ENCODE results near the gene MBNL1.

Gene MBNL1

DNA sequence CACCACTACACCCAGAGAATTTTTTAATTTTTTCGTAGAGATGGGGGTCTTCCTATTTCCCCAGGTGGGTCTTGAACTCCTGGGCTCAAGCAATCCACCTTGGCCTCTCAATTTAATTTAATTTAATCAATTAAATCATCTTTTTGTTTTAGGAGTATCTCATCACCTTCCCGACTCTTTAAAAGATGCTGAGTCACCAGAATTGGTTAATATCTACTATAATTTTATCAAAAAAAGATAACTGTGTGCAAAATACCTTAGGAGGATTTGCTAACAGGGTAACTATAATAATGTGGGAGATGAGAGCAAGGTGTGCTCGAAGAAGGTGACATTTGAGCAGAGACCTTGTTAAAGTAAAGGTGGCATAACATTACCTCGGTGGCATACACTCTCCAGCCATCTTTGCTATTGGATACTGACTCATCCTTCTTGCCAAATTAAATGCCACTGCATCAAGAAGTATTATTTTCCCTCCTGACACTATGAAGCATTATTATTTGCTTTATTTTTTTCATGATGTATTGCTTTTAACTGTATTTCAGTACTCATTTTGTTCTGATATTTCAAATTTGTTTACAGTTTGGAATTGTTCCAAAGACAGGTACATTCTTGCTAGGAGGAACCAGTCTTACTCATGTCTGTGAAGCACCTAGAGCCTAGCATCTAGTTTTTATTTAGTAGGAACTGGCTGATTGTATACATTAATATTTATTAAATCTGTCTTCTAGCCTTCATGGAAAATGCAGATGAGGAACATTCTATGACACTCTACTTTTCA, 200.7 kb downstream of the MBNL1 start:
- Histone ChIP-seq H3K4me3 (ENCODE audit: low read depth, low read length) (no peak overlapping the region), H3K27me3 (ENCODE audit: control insufficient read depth, insufficient read depth, low read length) (no peaks in the 10 kb centered on the region), H3K9ac (ENCODE audit: low read depth, low read length) (no peak overlapping the region), H3K27ac (ENCODE audit: low read depth, low read length) (no peak overlapping the region), H3K4me1 (ENCODE audit: control insufficient read depth, insufficient read depth, low read length) (peaks cover 7% of the 10 kb centered on the region), H3K9me3 (ENCODE audit: control insufficient read depth, insufficient read depth, low read length) (no peaks in the 10 kb centered on the region), H3K36me3 (ENCODE audit: control insufficient read depth, insufficient read depth, low read length) (no peaks in the 10 kb centered on the region)

DNA sequence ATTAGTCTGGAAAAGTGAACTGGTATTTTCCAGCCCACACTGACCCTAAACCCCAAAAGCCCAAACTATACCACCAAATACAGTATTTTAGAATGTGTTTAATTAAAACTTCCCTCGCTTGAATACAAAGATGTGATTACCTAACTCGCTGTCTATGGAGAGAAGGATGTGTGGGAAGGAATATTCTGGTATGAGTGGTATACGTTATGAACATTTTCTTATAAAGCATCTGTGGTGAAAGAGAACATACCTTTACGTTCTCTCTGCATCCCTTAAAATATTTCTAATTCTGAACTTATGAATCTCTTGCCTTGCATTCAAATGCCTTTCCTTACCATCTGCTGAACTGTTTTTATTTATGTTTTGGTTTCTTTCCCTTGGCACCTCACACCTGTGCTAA, 201.4 kb downstream of the MBNL1 start:
- no peaks in the 10 kb centered on the region for H3K9me3 ChIP-seq (ENCODE audit: control insufficient read depth, insufficient read depth, low read length)
- no peaks in the 10 kb centered on the region for H3K36me3 ChIP-seq (ENCODE audit: control insufficient read depth, insufficient read depth, low read length)
- H3K27me3 ChIP-seq (ENCODE audit: control insufficient read depth, insufficient read depth, low read length) = no peaks in the 10 kb centered on the region
- H3K4me3 ChIP-seq (ENCODE audit: low read depth, low read length) = no peak overlapping the region
- H3K27ac ChIP-seq (ENCODE audit: low read depth, low read length) = no peak overlapping the region
- H3K9ac ChIP-seq (ENCODE audit: low read depth, low read length) = no peak overlapping the region
- peaks cover 7% of the 10 kb centered on the region for H3K4me1 ChIP-seq (ENCODE audit: control insufficient read depth, insufficient read depth, low read length)

DNA sequence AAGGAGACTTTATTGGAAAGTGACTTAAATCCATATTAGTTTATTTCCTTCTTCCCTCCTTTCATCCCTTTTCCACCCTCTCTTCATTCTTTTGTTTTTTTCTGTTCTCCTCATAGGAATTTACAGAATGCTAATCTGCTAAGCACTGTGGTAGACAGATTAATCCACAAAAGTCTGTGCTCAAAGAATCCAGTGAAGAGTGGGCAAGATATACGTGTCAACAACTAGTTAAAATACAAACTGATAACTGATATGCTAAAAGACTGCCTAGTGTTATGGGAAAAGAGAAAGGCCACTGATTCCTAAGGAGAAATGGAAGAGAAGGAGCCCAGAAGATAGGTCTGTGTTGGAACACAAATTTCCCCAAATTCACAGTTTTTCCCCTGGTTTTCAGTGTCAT, 202.2 kb downstream of the MBNL1 start:
- no peak overlapping the region for H3K9ac ChIP-seq (ENCODE audit: low read depth, low read length)
- no peaks in the 10 kb centered on the region for H3K9me3 ChIP-seq (ENCODE audit: control insufficient read depth, insufficient read depth, low read length)
- no peaks in the 10 kb centered on the region for H3K36me3 ChIP-seq (ENCODE audit: control insufficient read depth, insufficient read depth, low read length)
- peaks cover 7% of the 10 kb centered on the region for H3K4me1 ChIP-seq (ENCODE audit: control insufficient read depth, insufficient read depth, low read length)
- H3K27me3 ChIP-seq (ENCODE audit: control insufficient read depth, insufficient read depth, low read length) = no peaks in the 10 kb centered on the region
- H3K27ac ChIP-seq (ENCODE audit: low read depth, low read length) = no peak overlapping the region
- H3K4me3 ChIP-seq (ENCODE audit: low read depth, low read length) = no peak overlapping the region

DNA sequence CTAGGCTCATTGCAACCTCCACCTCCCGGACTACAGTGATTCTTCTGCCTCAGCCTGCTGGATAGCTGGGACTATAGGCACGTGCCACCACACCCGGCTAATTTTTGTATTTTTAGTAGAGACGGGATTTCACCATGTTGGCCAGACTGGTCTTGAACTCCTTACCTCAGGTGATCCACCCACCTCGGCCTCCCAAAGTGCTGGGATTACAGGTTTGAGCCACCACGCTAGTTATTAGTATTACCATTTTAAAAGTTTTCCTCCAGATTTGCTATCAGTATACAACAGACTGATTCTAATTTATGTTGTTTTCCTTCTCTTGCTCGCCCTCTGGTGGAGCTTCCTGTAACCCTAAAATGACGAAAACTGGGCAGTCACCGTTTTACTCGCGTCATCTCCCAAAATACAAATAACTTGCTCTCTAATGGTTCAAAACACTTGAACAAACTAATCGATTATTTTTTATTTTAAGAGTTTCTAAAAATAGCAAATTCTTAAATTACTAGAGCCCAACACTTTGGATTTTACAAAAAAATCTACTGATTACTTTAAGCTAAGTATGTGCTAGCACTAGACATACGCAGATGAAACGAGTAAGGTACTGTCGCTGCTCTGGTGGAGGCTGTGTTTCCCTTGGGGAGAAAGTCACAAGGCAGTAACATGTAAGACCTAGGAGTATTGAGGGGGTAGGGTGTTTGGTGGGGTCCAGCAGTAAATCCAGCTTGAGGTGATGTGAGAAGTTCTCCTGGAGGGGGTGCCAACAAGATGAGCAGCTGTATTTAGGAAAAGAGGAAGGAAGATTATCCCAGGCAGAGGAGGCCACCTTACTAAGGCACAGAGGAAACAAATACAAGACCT, 203.3 kb downstream of the MBNL1 start:
- no peak overlapping the region for H3K9ac ChIP-seq (ENCODE audit: low read depth, low read length)

DNA sequence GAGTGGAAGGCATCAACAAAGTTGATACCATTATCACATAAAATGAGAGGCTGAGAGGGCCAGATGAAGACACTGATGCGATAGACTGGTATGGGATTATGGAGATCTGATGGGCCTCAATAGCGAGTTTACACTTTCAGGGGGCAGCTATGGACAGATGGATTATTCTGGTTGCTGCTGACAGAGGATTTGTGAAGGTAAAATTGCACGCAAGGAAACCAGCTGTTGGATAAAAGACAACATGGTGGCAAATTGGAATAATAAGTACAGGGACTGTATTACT, 203.9 kb downstream of the MBNL1 start:
- Histone ChIP-seq H3K4me1 (ENCODE audit: control insufficient read depth, insufficient read depth, low read length) (peaks cover 7% of the 10 kb centered on the region), H3K4me3 (ENCODE audit: low read depth, low read length) (no peak overlapping the region), H3K27ac (ENCODE audit: low read depth, low read length) (no peak overlapping the region), H3K27me3 (ENCODE audit: control insufficient read depth, insufficient read depth, low read length) (no peaks in the 10 kb centered on the region), H3K9ac (ENCODE audit: low read depth, low read length) (no peak overlapping the region), H3K9me3 (ENCODE audit: control insufficient read depth, insufficient read depth, low read length) (no peaks in the 10 kb centered on the region), H3K36me3 (ENCODE audit: control insufficient read depth, insufficient read depth, low read length) (no peaks in the 10 kb centered on the region)

More for the DNA sequence above, 203.3 kb downstream of the MBNL1 start:
- peaks cover 7% of the 10 kb centered on the region for H3K4me1 ChIP-seq (ENCODE audit: control insufficient read depth, insufficient read depth, low read length)
- no peak overlapping the region for H3K4me3 ChIP-seq (ENCODE audit: low read depth, low read length)
- H3K9me3 ChIP-seq (ENCODE audit: control insufficient read depth, insufficient read depth, low read length) = no peaks in the 10 kb centered on the region
- no peak overlapping the region for H3K27ac ChIP-seq (ENCODE audit: low read depth, low read length)
- no peaks in the 10 kb centered on the region for H3K27me3 ChIP-seq (ENCODE audit: control insufficient read depth, insufficient read depth, low read length)
- H3K36me3 ChIP-seq (ENCODE audit: control insufficient read depth, insufficient read depth, low read length) = no peaks in the 10 kb centered on the region

DNA sequence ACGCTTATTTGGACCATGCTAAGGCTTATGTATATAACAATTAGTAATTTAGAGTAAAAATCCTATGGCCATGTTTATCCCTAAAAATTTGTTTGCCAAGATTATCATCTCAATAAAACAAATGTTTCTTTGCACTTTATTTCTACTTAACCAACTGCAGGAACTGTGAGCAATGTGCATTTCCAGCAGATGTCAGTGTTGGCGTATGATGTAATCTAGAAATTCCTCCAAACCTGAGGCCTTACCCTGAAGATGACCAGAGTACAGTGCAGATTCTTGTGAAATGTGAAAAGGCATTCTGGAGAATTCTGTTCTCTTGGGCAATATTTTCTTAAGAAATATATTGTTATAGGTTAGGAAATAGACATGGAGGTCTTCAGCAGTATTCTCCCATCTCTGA, 205.9 kb downstream of the MBNL1 start:
- Histone ChIP-seq H3K4me3 (ENCODE audit: low read depth, low read length) (no peak overlapping the region), H3K9ac (ENCODE audit: low read depth, low read length) (no peak overlapping the region), H3K4me1 (ENCODE audit: control insufficient read depth, insufficient read depth, low read length) (peaks cover 7% of the 10 kb centered on the region), H3K27ac (ENCODE audit: low read depth, low read length) (no peak overlapping the region), H3K36me3 (ENCODE audit: control insufficient read depth, insufficient read depth, low read length) (no peaks in the 10 kb centered on the region), H3K27me3 (ENCODE audit: control insufficient read depth, insufficient read depth, low read length) (no peaks in the 10 kb centered on the region), H3K9me3 (ENCODE audit: control insufficient read depth, insufficient read depth, low read length) (no peaks in the 10 kb centered on the region)

DNA sequence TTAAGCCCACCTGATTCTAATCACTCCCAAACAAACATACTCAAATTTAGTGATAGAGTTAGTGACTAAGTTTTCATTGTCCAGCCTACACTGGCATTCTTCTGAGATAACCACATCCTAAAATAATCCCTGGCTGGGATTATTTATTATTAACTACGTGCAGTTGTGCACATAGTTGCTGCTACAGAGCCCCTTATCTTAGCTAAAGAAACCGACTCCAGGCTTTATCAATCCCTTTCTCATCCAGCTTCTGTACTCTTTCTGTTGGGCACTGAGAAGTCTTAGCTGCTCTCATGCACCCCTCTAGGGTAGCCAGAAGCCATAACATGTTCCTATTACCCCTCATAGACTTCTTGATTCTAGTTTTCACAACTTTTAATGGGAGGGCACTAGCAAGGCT, 208.7 kb downstream of the MBNL1 start:
- no peaks in the 10 kb centered on the region for H3K4me1 ChIP-seq (ENCODE audit: control insufficient read depth, insufficient read depth, low read length)
- H3K4me3 ChIP-seq (ENCODE audit: low read depth, low read length) = no peak overlapping the region
- no peak overlapping the region for H3K9ac ChIP-seq (ENCODE audit: low read depth, low read length)
- no peaks in the 10 kb centered on the region for H3K27me3 ChIP-seq (ENCODE audit: control insufficient read depth, insufficient read depth, low read length)
- H3K36me3 ChIP-seq (ENCODE audit: control insufficient read depth, insufficient read depth, low read length) = no peaks in the 10 kb centered on the region
- H3K9me3 ChIP-seq (ENCODE audit: control insufficient read depth, insufficient read depth, low read length) = 0 out of 2 replicates have a peak, but pooled peaks cover 1% of the 10 kb centered on the region
- H3K27ac ChIP-seq (ENCODE audit: low read depth, low read length) = no peak overlapping the region

DNA sequence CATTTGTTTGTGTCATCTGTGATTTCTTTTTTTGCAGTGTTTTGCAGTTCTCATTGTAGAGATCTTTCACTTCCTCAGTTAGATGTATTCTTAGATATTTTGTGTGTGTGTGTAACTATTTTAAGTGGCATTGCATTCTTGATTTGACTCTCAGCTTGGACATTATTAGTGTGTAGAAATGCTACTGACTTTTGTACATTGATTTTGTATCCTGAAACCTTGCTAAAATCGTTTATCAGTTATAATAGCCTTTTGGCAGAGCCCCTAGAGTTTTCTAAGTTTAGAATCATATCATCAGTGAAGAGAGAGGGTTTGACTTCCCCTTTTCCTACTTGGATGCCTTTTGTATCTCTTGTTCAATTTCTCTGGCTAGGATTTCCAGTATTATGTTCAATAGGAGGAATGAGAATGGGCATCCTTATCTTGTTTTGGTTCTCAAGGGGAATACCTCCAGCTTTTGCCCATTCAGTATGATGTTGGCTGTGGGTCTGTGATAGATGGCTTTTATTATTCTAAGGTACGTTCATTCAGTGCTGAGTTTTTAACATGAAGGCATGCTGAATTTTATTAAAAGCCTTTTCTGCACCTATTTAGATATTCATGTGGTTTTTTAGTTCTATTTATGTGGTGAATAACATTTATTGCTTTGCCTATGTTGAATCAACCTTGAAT, 211.7 kb downstream of the MBNL1 start:
- Histone ChIP-seq H3K4me3 (ENCODE audit: low read depth, low read length) (no peak overlapping the region), H3K36me3 (ENCODE audit: control insufficient read depth, insufficient read depth, low read length) (no peaks in the 10 kb centered on the region), H3K9ac (ENCODE audit: low read depth, low read length) (no peak overlapping the region), H3K27ac (ENCODE audit: low read depth, low read length) (no peak overlapping the region), H3K4me1 (ENCODE audit: control insufficient read depth, insufficient read depth, low read length) (no peaks in the 10 kb centered on the region), H3K9me3 (ENCODE audit: control insufficient read depth, insufficient read depth, low read length) (0 out of 2 replicates have a peak, but pooled peaks cover 3% of the 10 kb centered on the region), H3K27me3 (ENCODE audit: control insufficient read depth, insufficient read depth, low read length) (no peaks in the 10 kb centered on the region)

DNA sequence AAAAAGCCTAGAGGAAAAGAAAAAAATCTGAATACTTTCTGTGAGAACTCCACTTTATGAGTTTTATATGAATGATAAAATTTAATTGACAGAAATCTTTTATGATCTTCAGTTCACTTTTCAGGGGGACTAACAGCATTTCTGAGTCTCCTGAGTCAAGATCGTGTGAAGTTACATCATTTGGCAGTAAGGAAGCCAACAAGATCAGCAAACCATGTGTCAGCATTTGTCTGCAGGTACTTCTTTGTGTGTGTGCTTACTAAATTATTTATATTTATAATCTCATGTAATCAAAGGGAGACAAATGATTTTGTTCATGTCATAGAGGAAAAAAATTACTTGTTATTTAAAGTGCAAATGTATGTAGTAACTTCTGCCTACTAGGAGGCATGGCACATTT, 217.6 kb downstream of the MBNL1 start:
- no peak overlapping the region for H3K9ac ChIP-seq (ENCODE audit: low read depth, low read length)
- no peak overlapping the region for H3K4me3 ChIP-seq (ENCODE audit: low read depth, low read length)
- no peak overlapping the region for H3K27ac ChIP-seq (ENCODE audit: low read depth, low read length)
- no peaks in the 10 kb centered on the region for H3K27me3 ChIP-seq (ENCODE audit: control insufficient read depth, insufficient read depth, low read length)
- H3K36me3 ChIP-seq (ENCODE audit: control insufficient read depth, insufficient read depth, low read length) = no peaks in the 10 kb centered on the region
- H3K9me3 ChIP-seq (ENCODE audit: control insufficient read depth, insufficient read depth, low read length) = 0 out of 2 replicates have a peak, but pooled peaks cover 3% of the 10 kb centered on the region
- no peaks in the 10 kb centered on the region for H3K4me1 ChIP-seq (ENCODE audit: control insufficient read depth, insufficient read depth, low read length)

DNA sequence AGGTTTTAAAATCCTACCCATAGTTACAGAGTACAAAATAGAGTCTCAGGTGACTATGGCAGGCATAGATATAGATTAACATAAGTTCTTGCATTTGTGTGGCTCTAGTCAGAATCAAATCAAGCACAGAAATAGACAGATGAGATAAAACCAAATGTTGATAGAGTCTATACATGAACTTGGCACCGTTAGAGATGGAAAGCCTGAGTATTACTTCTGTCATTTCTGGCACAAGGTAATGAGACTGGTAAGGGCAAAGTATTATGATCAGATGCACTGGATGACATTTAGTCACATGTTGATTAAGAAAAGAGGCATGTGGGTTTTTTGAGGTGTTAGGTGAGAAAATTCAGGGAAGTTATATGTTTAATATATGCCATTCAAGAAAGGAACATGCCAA, 219.7 kb downstream of the MBNL1 start:
- Histone ChIP-seq H3K27me3 (ENCODE audit: control insufficient read depth, insufficient read depth, low read length) (no peaks in the 10 kb centered on the region), H3K9me3 (ENCODE audit: control insufficient read depth, insufficient read depth, low read length) (no peaks in the 10 kb centered on the region), H3K9ac (ENCODE audit: low read depth, low read length) (no peak overlapping the region), H3K4me3 (ENCODE audit: low read depth, low read length) (no peak overlapping the region), H3K36me3 (ENCODE audit: control insufficient read depth, insufficient read depth, low read length) (no peaks in the 10 kb centered on the region), H3K4me1 (ENCODE audit: control insufficient read depth, insufficient read depth, low read length) (no peaks in the 10 kb centered on the region), H3K27ac (ENCODE audit: low read depth, low read length) (no peak overlapping the region)

DNA sequence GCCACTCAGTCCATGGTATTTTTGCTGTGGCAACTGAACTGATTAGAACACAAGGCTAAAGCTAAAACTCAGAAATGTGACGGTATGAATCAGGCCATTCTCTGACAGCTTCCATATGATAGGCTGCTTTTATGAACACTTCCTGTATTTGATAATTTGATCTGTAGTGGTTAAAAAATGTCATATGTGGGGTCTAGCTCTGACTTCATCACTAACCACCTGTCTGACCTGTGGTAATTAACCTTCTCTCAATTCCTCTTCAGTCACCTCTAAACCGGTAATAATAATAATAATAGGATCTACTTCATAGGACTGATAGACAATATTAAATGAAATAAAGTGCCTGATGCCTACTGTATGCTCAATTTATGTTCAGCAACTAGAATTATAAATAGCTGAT, 223.2 kb downstream of the MBNL1 start:
- Histone ChIP-seq H3K4me3 (ENCODE audit: low read depth, low read length) (no peak overlapping the region), H3K36me3 (ENCODE audit: control insufficient read depth, insufficient read depth, low read length) (no peaks in the 10 kb centered on the region), H3K27ac (ENCODE audit: low read depth, low read length) (no peak overlapping the region), H3K4me1 (ENCODE audit: control insufficient read depth, insufficient read depth, low read length) (peaks cover 5% of the 10 kb centered on the region), H3K27me3 (ENCODE audit: control insufficient read depth, insufficient read depth, low read length) (no peaks in the 10 kb centered on the region), H3K9me3 (ENCODE audit: control insufficient read depth, insufficient read depth, low read length) (no peaks in the 10 kb centered on the region), H3K9ac (ENCODE audit: low read depth, low read length) (no peak overlapping the region)
